OCI-M2 (cell line): Measurements from ENCODE around the gene MAPK7.
"Not testable (repeated sequence)": the region's sequence is repeated elsewhere in the genome, so short reads cannot be mapped to it uniquely, and the experiment has no call there.

Source experiments
- DNase-seq: peaks from one replicate; lab custom pipeline; 2025; ENCODE audit not compliant: unreplicated experiment; lab: John Stamatoyannopoulos, UW

MAPK7 gene

GRCh38 chr17:19342611-19343255 is 35.6 kb upstream of the MAPK7 start:
- no peak for DNase-seq

- DNase-seq = no peak
Observed at GRCh38 chr17:19343256-19343630, 35.1 kb upstream of the MAPK7 start.

GRCh38 chr17:19343671-19344151 is 34.6 kb upstream of the MAPK7 start:
- DNase-seq = no peak

DNA sequence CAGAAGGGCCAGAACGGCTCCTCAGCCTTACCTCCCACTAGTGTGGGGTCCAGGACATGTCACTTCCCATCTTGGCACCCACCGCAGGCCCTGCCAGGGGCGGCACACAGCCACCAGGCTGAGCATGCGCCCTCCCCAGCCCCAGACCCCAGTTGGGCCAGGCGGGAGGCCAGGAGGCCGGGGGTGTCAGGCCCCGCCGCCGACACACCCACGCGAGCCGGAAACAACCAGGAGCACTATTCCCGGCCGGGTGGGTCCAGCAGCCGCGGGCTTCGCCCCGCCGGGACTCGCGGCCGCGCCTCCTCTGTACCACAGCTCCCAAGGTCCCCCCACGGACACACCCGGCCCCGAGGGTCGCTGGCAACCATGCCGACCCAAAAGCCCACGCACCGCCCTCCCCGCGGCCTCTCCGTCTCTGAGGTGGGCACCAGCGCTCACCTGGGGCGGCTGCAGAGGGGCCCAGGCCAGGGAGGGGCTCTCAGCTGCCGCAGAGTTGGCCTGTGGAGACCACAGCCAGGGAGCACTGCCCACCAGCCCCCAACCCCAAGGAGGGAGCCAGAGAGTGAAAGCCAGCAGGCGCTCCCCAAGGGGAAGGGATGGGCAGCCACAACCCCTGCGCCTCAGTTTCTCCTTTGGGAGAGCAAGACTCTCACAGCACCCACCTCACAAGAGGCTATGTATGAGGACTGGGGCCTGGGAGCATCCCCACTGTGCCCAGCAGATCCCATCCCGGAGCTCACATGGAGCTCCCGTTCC is 33.8 kb upstream of the MAPK7 start:
- no peak for DNase-seq

- no peak for DNase-seq
Observed at GRCh38 chr17:19345067-19345460, 33.2 kb upstream of the MAPK7 start.

- no peak for DNase-seq
Observed at GRCh38 chr17:19345486-19346350, 32.6 kb upstream of the MAPK7 start.

DNA sequence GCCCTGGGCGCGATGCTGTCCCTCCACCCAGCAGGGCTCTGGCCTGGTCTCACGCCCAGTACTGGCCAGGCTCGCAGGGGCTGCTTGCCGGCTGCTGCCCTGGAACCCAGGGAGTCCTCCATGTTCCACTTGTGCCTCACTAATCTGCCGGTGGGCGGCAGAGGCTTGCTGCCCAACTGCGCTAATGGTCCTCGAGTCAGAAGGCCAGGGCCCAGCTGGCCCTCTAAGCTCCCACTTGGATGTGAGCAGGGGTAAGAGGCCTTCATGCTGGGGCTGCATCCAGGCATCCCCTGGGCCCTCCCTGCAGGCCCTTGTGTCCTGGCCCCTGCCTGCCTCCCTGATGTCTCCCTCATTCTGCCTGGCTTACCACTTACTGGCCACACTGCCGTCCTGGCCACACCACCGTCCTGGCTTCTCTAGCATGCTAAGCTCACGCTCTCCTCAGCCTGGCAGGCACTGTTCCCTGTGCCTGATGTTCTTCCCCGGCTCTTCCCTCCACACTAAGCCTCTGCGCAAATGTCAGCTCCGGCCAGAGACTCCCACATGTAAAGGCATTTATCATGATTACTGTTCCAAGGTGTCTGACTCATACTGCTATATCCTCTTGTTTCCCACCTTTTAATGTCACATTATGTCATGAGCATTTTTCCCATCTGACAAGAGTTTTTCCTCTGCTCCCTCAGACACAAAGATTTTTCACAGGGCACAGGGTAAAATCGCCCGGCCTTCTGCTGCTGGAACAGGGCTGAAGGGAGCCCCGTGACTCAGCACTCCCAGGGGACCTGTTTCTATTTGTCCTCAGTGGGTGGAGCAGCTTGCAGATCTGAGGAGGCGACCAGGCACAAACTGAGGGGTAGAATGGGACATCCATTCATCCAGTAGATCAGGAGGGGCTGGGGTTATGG is 31.7 kb upstream of the MAPK7 start:
- no peak for DNase-seq

DNA sequence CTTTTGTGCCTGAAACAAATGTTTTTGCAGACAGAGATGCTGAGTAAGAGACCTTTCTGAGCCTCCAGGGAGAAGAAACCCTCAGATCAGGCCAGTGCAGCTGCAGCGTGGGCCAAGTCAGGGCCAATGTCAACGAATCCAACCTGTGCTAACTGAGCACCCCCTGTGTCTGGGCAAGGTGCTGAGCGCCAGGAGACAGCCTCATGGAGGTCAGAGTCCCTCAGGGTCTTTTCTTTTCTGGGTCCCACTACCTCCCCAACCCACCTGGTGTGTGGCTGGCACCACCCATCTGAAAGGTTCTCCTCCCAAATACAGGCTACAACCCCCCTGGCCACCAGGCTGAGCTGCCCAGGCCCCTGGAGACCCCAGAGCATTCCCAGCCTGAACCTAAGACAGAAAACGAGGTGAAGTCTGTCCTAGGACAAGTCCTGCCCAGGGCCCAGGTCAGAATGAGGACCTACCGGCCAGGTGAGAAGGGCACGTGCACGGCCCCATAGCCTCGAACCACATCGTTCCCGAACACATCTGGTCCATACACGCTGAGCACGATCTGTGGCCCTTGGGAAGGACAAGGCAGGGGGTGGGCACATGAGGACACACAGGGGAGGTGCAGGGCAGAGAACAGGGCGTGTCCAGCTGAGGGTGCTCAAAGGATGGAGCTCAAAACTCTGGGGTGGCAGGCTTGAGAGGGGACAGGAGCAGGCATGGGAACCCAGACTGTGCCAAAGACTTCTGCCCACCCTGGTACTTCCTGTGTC is 30.8 kb upstream of the MAPK7 start:
- no peak for DNase-seq

- DNase-seq = no peak
Observed at GRCh38 chr17:19348081-19348650, 30.1 kb upstream of the MAPK7 start.

DNA sequence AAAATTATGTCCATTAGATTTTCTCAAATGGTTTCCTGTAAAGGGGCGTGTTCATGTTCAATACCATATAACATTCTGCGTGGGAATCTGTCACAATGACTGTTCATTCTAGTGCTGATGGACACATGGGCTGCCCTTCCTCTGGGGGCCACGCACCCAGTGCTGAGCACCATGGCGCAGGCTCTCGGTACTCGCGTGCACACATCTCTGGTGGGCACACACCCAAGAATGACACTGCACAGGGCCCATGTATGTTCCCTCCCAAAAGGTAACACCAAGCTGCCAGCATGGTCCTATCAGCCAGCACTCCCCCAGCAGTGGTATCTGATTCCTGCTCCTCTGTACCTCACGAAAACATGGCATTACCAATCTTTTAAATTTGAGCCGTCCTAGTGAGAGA is 29.5 kb upstream of the MAPK7 start:
- DNase-seq = no peak

DNA sequence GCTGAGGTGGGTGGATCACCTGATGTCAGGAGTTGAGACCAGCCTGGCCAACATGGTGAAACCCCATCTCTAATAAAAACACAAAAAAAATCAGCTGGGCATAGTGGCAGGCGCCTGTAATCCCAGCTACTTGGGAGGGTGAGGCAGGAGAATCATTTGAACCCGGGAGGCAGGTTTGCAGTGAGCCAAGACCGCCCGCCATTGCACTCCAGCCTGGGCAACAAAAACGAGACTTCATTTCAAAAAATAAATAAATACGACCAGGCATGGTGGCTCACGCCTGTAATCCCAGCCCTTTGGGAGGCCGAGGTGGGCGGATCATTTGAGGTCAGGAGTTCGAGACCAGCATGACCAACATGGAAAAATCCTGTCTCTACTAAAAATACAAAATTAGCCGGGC is 24.9 kb upstream of the MAPK7 start:
- DNase-seq = not testable (repeated sequence)

DNA sequence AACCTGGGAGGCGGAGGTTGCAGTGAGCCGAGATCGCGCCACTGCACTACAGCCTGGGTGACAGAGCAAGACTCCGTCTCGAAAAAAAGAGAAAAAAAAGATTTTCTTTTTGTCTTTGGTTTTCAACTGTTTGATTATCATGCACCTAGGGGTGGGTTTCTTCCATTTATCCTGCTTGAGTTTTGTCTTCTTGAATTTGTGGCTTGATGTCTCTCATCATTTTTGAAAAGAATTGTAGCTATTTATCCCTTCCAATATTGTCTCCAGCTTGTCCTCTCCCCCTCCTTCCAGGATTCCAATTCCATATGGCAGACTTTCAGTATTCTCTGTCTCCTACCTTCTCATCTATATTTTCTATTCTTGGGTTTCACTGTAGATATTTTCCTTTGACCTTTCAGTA is 23.6 kb upstream of the MAPK7 start:
- no peak for DNase-seq

DNA sequence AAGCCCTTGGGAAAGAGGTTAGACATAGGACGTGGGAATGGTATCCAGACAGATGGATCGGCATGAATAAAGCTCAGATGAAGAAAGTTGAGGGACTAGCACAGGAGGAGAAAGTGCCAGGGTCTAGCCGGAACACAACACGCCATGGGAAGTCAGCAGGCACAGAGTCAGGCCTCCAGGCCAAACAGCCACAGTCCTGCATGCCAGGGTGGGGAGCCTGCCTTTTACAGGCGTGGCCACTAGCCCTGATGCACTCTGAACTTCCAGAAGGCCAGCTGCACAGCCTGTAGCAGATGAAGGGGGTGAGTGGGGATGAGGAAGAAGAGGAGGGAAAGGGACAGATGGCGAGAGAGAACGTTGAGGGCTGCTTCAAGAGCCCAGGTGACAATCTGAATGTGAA is 20.9 kb upstream of the MAPK7 start:
- DNase-seq = no peak

DNA sequence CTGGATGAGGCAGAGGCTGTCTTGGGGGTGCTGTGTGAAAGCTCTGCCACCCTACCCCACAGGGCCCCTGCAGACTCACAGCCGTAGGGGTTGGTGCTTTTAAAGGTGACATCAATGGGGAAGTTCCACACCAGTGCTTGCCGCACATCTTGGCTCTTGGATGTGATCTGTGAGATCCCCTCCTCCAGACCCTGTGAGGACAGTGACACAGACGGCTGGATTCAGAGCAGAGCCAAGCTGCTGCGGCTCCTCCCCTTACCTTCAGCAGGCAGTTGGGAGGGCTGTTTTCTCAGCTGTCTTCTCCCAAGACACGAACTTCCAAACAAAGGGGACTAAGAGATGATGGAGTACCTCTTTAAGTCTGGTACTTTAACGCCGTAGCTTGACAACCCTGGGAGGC is 20.5 kb upstream of the MAPK7 start:
- no peak for DNase-seq

- no peak for DNase-seq
Observed at GRCh38 chr17:19359151-19359550, 19.1 kb upstream of the MAPK7 start.

GRCh38 chr17:19359856-19360255 is 18.4 kb upstream of the MAPK7 start:
- DNase-seq = no peak

DNA sequence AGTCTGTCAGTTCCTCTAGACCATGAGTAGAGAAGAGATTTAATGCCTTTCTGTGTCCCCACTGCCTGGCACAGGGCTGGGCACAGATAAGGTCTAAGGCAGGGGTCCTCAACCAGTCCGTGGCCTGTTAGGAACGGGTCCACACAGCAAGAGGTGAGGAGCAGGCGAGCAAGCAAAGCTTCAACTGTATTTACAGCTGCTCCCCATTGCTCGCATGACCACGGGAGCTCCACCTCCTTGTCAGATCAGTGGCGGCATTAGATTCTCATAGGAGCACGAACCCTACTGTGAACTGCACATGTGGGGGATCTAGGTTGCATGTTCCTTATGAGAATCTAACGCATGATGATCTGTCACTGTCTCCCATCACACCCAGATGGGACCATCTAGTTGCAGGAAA is 17.5 kb upstream of the MAPK7 start:
- DNase-seq = no peak

DNA sequence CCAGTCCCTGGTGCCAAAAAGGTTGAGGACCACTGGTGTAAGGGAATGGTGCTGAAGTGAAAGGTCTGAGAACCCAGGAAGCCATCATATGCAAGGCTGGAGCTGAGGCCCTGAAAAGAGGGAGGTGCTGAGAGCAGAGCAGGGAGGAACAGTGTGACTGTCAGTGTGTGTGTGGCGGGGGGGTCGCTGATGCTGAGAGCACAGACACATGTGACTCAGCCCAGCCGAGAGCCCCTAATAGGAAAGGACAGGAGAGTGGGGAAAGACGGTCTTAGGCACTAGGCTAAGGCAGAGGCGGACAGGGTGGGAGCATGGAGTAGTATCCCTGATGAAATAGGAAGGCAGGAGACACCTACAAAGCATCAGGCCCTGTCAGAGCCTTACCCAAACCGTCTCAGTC is 17.0 kb upstream of the MAPK7 start:
- no peak for DNase-seq

GRCh38 chr17:19361944-19362276 is 16.4 kb upstream of the MAPK7 start:
- DNase-seq = no peak
